SK-N-SH treated with all-trans-retinoic acid at 6 μM for 48 hours (cell line): ENCODE data around the gene CENPQ.

Source experiments
- ATAC-seq: fragments of 200-7000 bp; cut with Tn5 transposase; 3 replicates; pipeline ENCODE4 v1.9.1; 2020; ENCODE audit warnings: mild to moderate bottlenecking, moderate library complexity
- ARNTL ChIP-seq: fragments of 450-650 bp; formaldehyde crosslinking; IDR thresholded peaks from 2 replicates; pipeline ENCODE4 v1.5.0; 2020; ENCODE audit warnings: low read depth, mild to moderate bottlenecking, moderate library complexity, borderline replicate concordance
- BACH2 ChIP-seq: fragments of 250-450 bp; sonication (Bioruptor Pico); IDR thresholded peaks from 2 replicates; pipeline ENCODE4 v1.9.0; 2021; ENCODE audit warnings: mild to moderate bottlenecking, borderline replicate concordance
- CSDC2 ChIP-seq: fragments of 250-450 bp; sonication (Bioruptor Pico); IDR thresholded peaks from 2 replicates; pipeline ENCODE4 v1.5.0; 2020; ENCODE audit warnings: mild to moderate bottlenecking, moderate library complexity
- CSRNP3 ChIP-seq: fragments of 250-450 bp; sonication (Bioruptor Pico); IDR thresholded peaks from 2 replicates; pipeline ENCODE4 v1.5.1; 2021; ENCODE audit warnings: mild to moderate bottlenecking, moderate library complexity
- ESRRG ChIP-seq: fragments of 250-450 bp; sonication (Bioruptor Pico); IDR thresholded peaks from 2 replicates; pipeline ENCODE4 v1.6.1; 2021; ENCODE audit warnings: mild to moderate bottlenecking
- GLIS3 ChIP-seq: fragments of 250-450 bp; sonication (Bioruptor Pico); IDR thresholded peaks from 2 replicates; pipeline ENCODE4 v1.5.0; 2020; ENCODE audit warnings: mild to moderate bottlenecking, moderate library complexity
- ISL1 ChIP-seq: fragments of 250-450 bp; sonication (Bioruptor Pico); IDR thresholded peaks from 2 replicates; pipeline ENCODE4 v2.1.2; 2022; ENCODE audit warnings: mild to moderate bottlenecking, moderate library complexity
- OSR1 ChIP-seq: fragments of 250-450 bp; sonication (Bioruptor Pico); IDR thresholded peaks from 2 replicates; pipeline ENCODE4 v1.8.0; 2022; ENCODE audit warnings: moderate library complexity, mild to moderate bottlenecking, inconsistent platforms
- PATZ1 ChIP-seq: fragments of 250-450 bp; sonication (Bioruptor Pico); IDR thresholded peaks from 2 replicates; pipeline ENCODE4 v1.8.0; 2020; ENCODE audit warnings: mild to moderate bottlenecking, moderate library complexity, borderline replicate concordance
- POU6F1 ChIP-seq: fragments of 250-450 bp; sonication (Bioruptor Pico); IDR thresholded peaks from 2 replicates; pipeline ENCODE4 v1.8.0; 2021; ENCODE audit warnings: low read depth, mild to moderate bottlenecking, moderate library complexity, borderline replicate concordance
- RARB ChIP-seq: fragments of 250-450 bp; sonication (Bioruptor Pico); IDR thresholded peaks from 2 replicates; pipeline ENCODE4 v1.8.0; 2021; ENCODE audit warnings: mild to moderate bottlenecking, moderate library complexity
- SNAI2 ChIP-seq: fragments of 250-450 bp; sonication (Bioruptor Pico); IDR thresholded peaks from 2 replicates; pipeline ENCODE4 v1.5.0; 2020; ENCODE audit warnings: mild to moderate bottlenecking, moderate library complexity
- TCF4 ChIP-seq: fragments of 250-450 bp; sonication (Bioruptor Pico); IDR thresholded peaks from 2 replicates; pipeline ENCODE4 v1.8.0; 2021; ENCODE audit warnings: mild to moderate bottlenecking, moderate library complexity, borderline replicate concordance
- TOX ChIP-seq: fragments of 250-450 bp; sonication (Bioruptor Pico); IDR thresholded peaks from 2 replicates; pipeline ENCODE4 v1.8.0; 2021; ENCODE audit warnings: mild to moderate bottlenecking, moderate library complexity, borderline replicate concordance
- TSHZ2 ChIP-seq: fragments of 250-450 bp; sonication (Bioruptor Pico); IDR thresholded peaks from 2 replicates; pipeline ENCODE4 v1.5.0; 2020; ENCODE audit warnings: mild to moderate bottlenecking, moderate library complexity
- ZC3H10 ChIP-seq: fragments of 250-450 bp; sonication (Bioruptor Pico); IDR thresholded peaks from 2 replicates; pipeline ENCODE4 v1.5.1; 2021; ENCODE audit warnings: mild to moderate bottlenecking, moderate library complexity
- ZFP3 ChIP-seq: fragments of 250-450 bp; sonication (Bioruptor Pico); IDR thresholded peaks from 2 replicates; pipeline ENCODE4 v1.5.0; 2020; ENCODE audit warnings: mild to moderate bottlenecking, moderate library complexity
- ZFP30 ChIP-seq: fragments of 450-650 bp; formaldehyde crosslinking; IDR thresholded peaks from 2 replicates; pipeline ENCODE4 v1.5.0; 2022; ENCODE audit warnings: mild to moderate bottlenecking, moderate library complexity
- ZNF565 ChIP-seq: fragments of 450-650 bp; formaldehyde crosslinking; conservative IDR thresholded peaks from 2 replicates; pipeline ENCODE4 v1.5.0; 2020; ENCODE audit warnings: low read depth, mild to moderate bottlenecking, moderate library complexity
- ZNF70 ChIP-seq: fragments of 450-650 bp; formaldehyde crosslinking; IDR thresholded peaks from 2 replicates; pipeline ENCODE4 v1.5.0; 2020; ENCODE audit warnings: mild to moderate bottlenecking, moderate library complexity
- ZNF8 ChIP-seq: fragments of 450-650 bp; formaldehyde crosslinking; IDR thresholded peaks from 2 replicates; pipeline ENCODE4 v1.5.0; 2020; ENCODE audit warnings: mild to moderate bottlenecking, moderate library complexity
- TF ChIP-seq, protein P1 (sequence below): fragments of 250-450 bp; sonication (Bioruptor Pico); IDR thresholded peaks from 2 replicates; pipeline ENCODE4 v1.5.1; 2020; ENCODE audit warnings: low read depth, mild to moderate bottlenecking, moderate library complexity

Gene CENPQ

DNA sequence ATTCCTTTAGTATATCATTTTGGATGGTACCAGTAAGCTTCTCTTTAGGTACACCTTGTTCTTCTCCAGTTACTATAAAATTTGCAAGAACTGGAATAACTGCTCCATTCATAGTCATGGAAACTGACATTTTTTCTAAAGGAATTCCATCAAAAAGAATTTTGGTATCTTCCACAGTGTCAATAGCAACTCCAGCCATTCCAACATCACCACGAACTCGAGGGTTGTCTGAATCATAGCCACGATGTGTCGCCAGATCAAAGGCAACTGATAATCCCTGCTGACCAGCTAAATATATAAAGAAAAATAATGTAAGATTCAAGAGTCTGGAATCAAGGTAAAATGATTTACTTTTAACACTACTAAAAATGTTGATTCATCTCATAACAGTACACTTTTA lies 5.4 kb upstream of the CENPQ start:
- ATAC-seq: no peak
- no peak for TF ChIP-seq TCF4 (CRISPR knock-in tag)
- no peak for TF ChIP-seq ARNTL (CRISPR knock-in tag)
- TF ChIP-seq SNAI2: no peak
- TF ChIP-seq ZNF70 (CRISPR knock-in tag): no peak
- no peak for TF ChIP-seq ZNF565
- no peak for TF ChIP-seq ZC3H10 (CRISPR knock-in tag)
- no peak for TF ChIP-seq ZNF8 (CRISPR knock-in tag)
- no peak for TF ChIP-seq GLIS3 (CRISPR knock-in tag)
- no peak for TF ChIP-seq CSRNP3 (CRISPR knock-in tag)
- TF ChIP-seq ESRRG (CRISPR knock-in tag): no peak
- TF ChIP-seq OSR1 (CRISPR knock-in tag): no peak
- no peak for TF ChIP-seq POU6F1 (CRISPR knock-in tag)
- TF ChIP-seq TSHZ2 (CRISPR knock-in tag): no peak
- no peak for TF ChIP-seq ZFP30 (CRISPR knock-in tag)
- TF ChIP-seq TOX (CRISPR knock-in tag): no peak
- no peak for TF ChIP-seq ZFP3 (CRISPR knock-in tag)
- TF ChIP-seq RARB (CRISPR knock-in tag): no peak
- no peak for TF ChIP-seq BACH2 (CRISPR knock-in tag)

GRCh38 chr6:49462071-49462470 lies 1.1 kb upstream of the CENPQ start:
- TF ChIP-seq TCF4 (CRISPR knock-in tag) (no peak), BACH2 (CRISPR knock-in tag) (no peak), ISL1 (CRISPR knock-in tag) (no peak), TOX (CRISPR knock-in tag) (no peak), ESRRG (CRISPR knock-in tag) (no peak), OSR1 (CRISPR knock-in tag) (no peak), CSDC2 (no peak), PATZ1 (CRISPR knock-in tag) (no peak), ZNF70 (CRISPR knock-in tag) (no peak), ARNTL (CRISPR knock-in tag) (no peak), SNAI2 (no peak), ZFP30 (CRISPR knock-in tag) (no peak), ZC3H10 (CRISPR knock-in tag) (no peak), TSHZ2 (CRISPR knock-in tag) (no peak), POU6F1 (CRISPR knock-in tag) (no peak), ZNF565 (no peak)
- TF ChIP-seq, protein P1, sequence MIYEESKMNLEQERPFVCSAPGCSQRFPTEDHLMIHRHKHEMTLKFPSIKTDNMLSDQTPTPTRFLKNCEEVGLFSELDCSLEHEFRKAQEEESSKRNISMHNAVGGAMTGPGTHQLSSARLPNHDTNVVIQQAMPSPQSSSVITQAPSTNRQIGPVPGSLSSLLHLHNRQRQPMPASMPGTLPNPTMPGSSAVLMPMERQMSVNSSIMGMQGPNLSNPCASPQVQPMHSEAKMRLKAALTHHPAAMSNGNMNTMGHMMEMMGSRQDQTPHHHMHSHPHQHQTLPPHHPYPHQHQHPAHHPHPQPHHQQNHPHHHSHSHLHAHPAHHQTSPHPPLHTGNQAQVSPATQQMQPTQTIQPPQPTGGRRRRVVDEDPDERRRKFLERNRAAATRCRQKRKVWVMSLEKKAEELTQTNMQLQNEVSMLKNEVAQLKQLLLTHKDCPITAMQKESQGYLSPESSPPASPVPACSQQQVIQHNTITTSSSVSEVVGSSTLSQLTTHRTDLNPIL (CRISPR knock-in tag): no peak
- ATAC-seq: no peak
